IgD-negative memory B cell (primary cell): ENCODE measurements around the gene ZC2HC1C. TPM values are rescaled to one million over a fixed set of nuclear protein-coding genes. Genes with fewer than 3 reads are reported as not detected.

Source experiments
- H3K27ac Mint-ChIP-seq, 3 donors: one replicate each; pipeline ENCODE4 v1.8.0; 2020 to 2022; ENCODE audit warnings: mild to moderate bottlenecking in 3 of 3, mixed read lengths in 3 of 3, moderate library complexity in 1 of 3
- H3K27me3 Mint-ChIP-seq: one replicate; pipeline ENCODE4 v1.8.0; 2021; ENCODE audit warnings: mixed read lengths
- H3K36me3 Mint-ChIP-seq: one replicate; pipeline ENCODE4 v1.8.0; 2020; ENCODE audit warnings: mild to moderate bottlenecking, mixed read lengths
- H3K4me1 Mint-ChIP-seq, 3 donors: one replicate each; pipeline ENCODE4 v1.8.0; 2020 to 2022; ENCODE audit warnings: mixed read lengths in 3 of 3, mild to moderate bottlenecking in 1 of 3
- H3K4me3 Mint-ChIP-seq, 4 donors: one replicate each; pipeline ENCODE4 v1.8.0; 2020 to 2022; ENCODE audit warnings: mild to moderate bottlenecking in 4 of 4, mixed read lengths in 4 of 4, moderate library complexity in 3 of 4
- H3K9me3 Mint-ChIP-seq, 3 donors: one replicate each; pipeline ENCODE4 v1.8.0; 2020 to 2021; ENCODE audit warnings: mixed read lengths in 3 of 3, mild to moderate bottlenecking in 1 of 3
- polyA plus RNA-seq: library from polyadenylated mRNA; unstranded; fragments of 300-500 nt; fragmentation: Illumina TruSeq; gene quantifications from one replicate; pipeline ENCODE4 v1.2.3, GENCODE V29; 2021

The ZC2HC1C gene
- polyA plus RNA-seq = 3.1 TPM

- peak within 1 kb of the TSS in 2 of 4 donors; percentile 59 to 77 for H3K4me3 Mint-ChIP-seq
- H3K9me3 Mint-ChIP-seq = no peaks in the 10 kb centered on the region
- H3K27me3 Mint-ChIP-seq = no peaks in the 10 kb centered on the region
- peaks cover 1 to 7% (median 5%) of the 10 kb centered on the region in 3 donors for H3K4me1 Mint-ChIP-seq
- H3K36me3 Mint-ChIP-seq = no peaks in the 10 kb centered on the region
- H3K27ac Mint-ChIP-seq = peak within 1 kb of the TSS in 2 of 3 donors; percentile 10 to 89
These were observed at the start of gene ZC2HC1C for GRCh38 chr14:75069121-75069810. Gene ZC2HC1C, plus strand, starts transcription at chr14:75069641. Its CDS starts 933 bp downstream, at chr14:75070574.

- peaks cover 13% of the 10 kb centered on the region for H3K36me3 Mint-ChIP-seq
- H3K9me3 Mint-ChIP-seq = no peaks in the 10 kb centered on the region
- no peak overlapping the region for H3K4me3 Mint-ChIP-seq
- H3K27me3 Mint-ChIP-seq = no peaks in the 10 kb centered on the region
- peak overlapping the region in 1 of 3 donors; percentile 12 for H3K27ac Mint-ChIP-seq
- H3K4me1 Mint-ChIP-seq = no peaks in the 10 kb centered on the region
These were observed 46.8 kb upstream of the ZC2HC1C start for GRCh38 chr14:75022655-75023054.

- Mint-ChIP-seq H3K4me3 (no peak overlapping the region), H3K27me3 (no peaks in the 10 kb centered on the region), H3K27ac (no peak overlapping the region), H3K36me3 (peaks cover 14% of the 10 kb centered on the region), H3K9me3 (no peaks in the 10 kb centered on the region), H3K4me1 (no peaks in the 10 kb centered on the region)
These were observed 46.3 kb upstream of the ZC2HC1C start for GRCh38 chr14:75023108-75023507.

GRCh38 chr14:75025082-75025481, 44.4 kb upstream of the ZC2HC1C start:
- no peaks in the 10 kb centered on the region for H3K4me1 Mint-ChIP-seq
- peaks cover 13% of the 10 kb centered on the region for H3K36me3 Mint-ChIP-seq

GRCh38 chr14:75025876-75026275, 43.6 kb upstream of the ZC2HC1C start:
- Mint-ChIP-seq H3K27me3 (no peaks in the 10 kb centered on the region), H3K4me3 (no peak overlapping the region), H3K9me3 (no peaks in the 10 kb centered on the region), H3K4me1 (no peaks in the 10 kb centered on the region), H3K36me3 (peaks cover 11% of the 10 kb centered on the region), H3K27ac (no peak overlapping the region)

More at GRCh38 chr14:75025082-75025481, 44.4 kb upstream of the ZC2HC1C start:
- no peaks in the 10 kb centered on the region for H3K9me3 Mint-ChIP-seq
- no peak overlapping the region for H3K27ac Mint-ChIP-seq
- no peak overlapping the region for H3K4me3 Mint-ChIP-seq
- H3K27me3 Mint-ChIP-seq = no peaks in the 10 kb centered on the region

GRCh38 chr14:75030147-75030546, 39.3 kb upstream of the ZC2HC1C start:
- H3K27me3 Mint-ChIP-seq = no peaks in the 10 kb centered on the region
- no peak overlapping the region for H3K27ac Mint-ChIP-seq
- H3K4me3 Mint-ChIP-seq = no peak overlapping the region
- peaks cover 2% of the 10 kb centered on the region for H3K36me3 Mint-ChIP-seq
- no peaks in the 10 kb centered on the region for H3K4me1 Mint-ChIP-seq
- H3K9me3 Mint-ChIP-seq = no peaks in the 10 kb centered on the region

GRCh38 chr14:75032939-75033338, 36.5 kb upstream of the ZC2HC1C start:
- no peaks in the 10 kb centered on the region for H3K27me3 Mint-ChIP-seq
- no peaks in the 10 kb centered on the region for H3K4me1 Mint-ChIP-seq
- no peak overlapping the region for H3K4me3 Mint-ChIP-seq
- peaks cover 2% of the 10 kb centered on the region for H3K36me3 Mint-ChIP-seq
- no peak overlapping the region for H3K27ac Mint-ChIP-seq
- H3K9me3 Mint-ChIP-seq = no peaks in the 10 kb centered on the region

GRCh38 chr14:75040507-75040906, 28.9 kb upstream of the ZC2HC1C start:
- H3K36me3 Mint-ChIP-seq = peaks cover 2% of the 10 kb centered on the region
- H3K4me3 Mint-ChIP-seq = no peak overlapping the region
- H3K27ac Mint-ChIP-seq = no peak overlapping the region
- peaks cover 6 to 12% (median 11%) of the 10 kb centered on the region in 3 donors for H3K4me1 Mint-ChIP-seq
- H3K9me3 Mint-ChIP-seq = no peaks in the 10 kb centered on the region
- H3K27me3 Mint-ChIP-seq = no peaks in the 10 kb centered on the region

- peaks cover 8 to 14% (median 12%) of the 10 kb centered on the region in 3 donors for H3K4me1 Mint-ChIP-seq
- no peak overlapping the region for H3K4me3 Mint-ChIP-seq
- H3K27ac Mint-ChIP-seq = peak overlapping the region in 1 of 3 donors; percentile 71
- peaks cover 2% of the 10 kb centered on the region for H3K36me3 Mint-ChIP-seq
- H3K9me3 Mint-ChIP-seq = no peaks in the 10 kb centered on the region
- no peaks in the 10 kb centered on the region for H3K27me3 Mint-ChIP-seq
These were observed 28.5 kb upstream of the ZC2HC1C start for GRCh38 chr14:75040959-75041358.

GRCh38 chr14:75041613-75042012, 27.8 kb upstream of the ZC2HC1C start:
- H3K36me3 Mint-ChIP-seq = peaks cover 2% of the 10 kb centered on the region
- no peaks in the 10 kb centered on the region for H3K9me3 Mint-ChIP-seq
- H3K4me1 Mint-ChIP-seq = peaks cover 8 to 17% (median 12%) of the 10 kb centered on the region in 3 donors

GRCh38 chr14:75042035-75042434, 27.4 kb upstream of the ZC2HC1C start:
- H3K27me3 Mint-ChIP-seq = no peaks in the 10 kb centered on the region
- H3K4me3 Mint-ChIP-seq = no peak overlapping the region
- H3K4me1 Mint-ChIP-seq = peaks cover 8 to 17% (median 15%) of the 10 kb centered on the region in 3 donors
- no peaks in the 10 kb centered on the region for H3K9me3 Mint-ChIP-seq
- H3K36me3 Mint-ChIP-seq = peaks cover 2% of the 10 kb centered on the region
- H3K27ac Mint-ChIP-seq = no peak overlapping the region

More at GRCh38 chr14:75041613-75042012, 27.8 kb upstream of the ZC2HC1C start:
- Mint-ChIP-seq H3K4me3 (no peak overlapping the region), H3K27ac (peak overlapping the region in 1 of 3 donors; percentile 71), H3K27me3 (no peaks in the 10 kb centered on the region)

GRCh38 chr14:75044322-75044721, 25.1 kb upstream of the ZC2HC1C start:
- peaks cover 13 to 26% (median 21%) of the 10 kb centered on the region in 3 donors for H3K4me1 Mint-ChIP-seq

GRCh38 chr14:75044752-75045151, 24.7 kb upstream of the ZC2HC1C start:
- Mint-ChIP-seq H3K4me1 (peaks cover 14 to 26% (median 25%) of the 10 kb centered on the region in 3 donors), H3K27ac (peak overlapping the region in 1 of 3 donors; percentile 5), H3K4me3 (peak overlapping the region in 1 of 4 donors; percentile 9), H3K36me3 (peaks cover 2% of the 10 kb centered on the region), H3K9me3 (no peaks in the 10 kb centered on the region), H3K27me3 (no peaks in the 10 kb centered on the region)

More at GRCh38 chr14:75044322-75044721, 25.1 kb upstream of the ZC2HC1C start:
- Mint-ChIP-seq H3K36me3 (peaks cover 2% of the 10 kb centered on the region), H3K9me3 (no peaks in the 10 kb centered on the region), H3K4me3 (no peak overlapping the region), H3K27ac (peak overlapping the region in 1 of 3 donors; percentile 5), H3K27me3 (no peaks in the 10 kb centered on the region)

GRCh38 chr14:75046275-75046674, 23.2 kb upstream of the ZC2HC1C start:
- H3K27me3 Mint-ChIP-seq = no peaks in the 10 kb centered on the region
- H3K9me3 Mint-ChIP-seq = no peaks in the 10 kb centered on the region
- no peak overlapping the region for H3K4me3 Mint-ChIP-seq
- peaks cover 2% of the 10 kb centered on the region for H3K36me3 Mint-ChIP-seq
- H3K4me1 Mint-ChIP-seq = peaks cover 24 to 37% (median 33%) of the 10 kb centered on the region in 3 donors
- H3K27ac Mint-ChIP-seq = no peak overlapping the region

- H3K36me3 Mint-ChIP-seq = peaks cover 2% of the 10 kb centered on the region
- peak overlapping the region in 1 of 4 donors; percentile 29 for H3K4me3 Mint-ChIP-seq
- no peak overlapping the region for H3K27ac Mint-ChIP-seq
- H3K9me3 Mint-ChIP-seq = no peaks in the 10 kb centered on the region
- H3K27me3 Mint-ChIP-seq = no peaks in the 10 kb centered on the region
- peaks cover 27 to 37% (median 33%) of the 10 kb centered on the region in 3 donors for H3K4me1 Mint-ChIP-seq
These were observed 22.5 kb upstream of the ZC2HC1C start for GRCh38 chr14:75046899-75047298.

- no peaks in the 10 kb centered on the region for H3K9me3 Mint-ChIP-seq
- no peaks in the 10 kb centered on the region for H3K27me3 Mint-ChIP-seq
- H3K36me3 Mint-ChIP-seq = peaks cover 2% of the 10 kb centered on the region
- peak overlapping the region in 1 of 3 donors; percentile 23 for H3K27ac Mint-ChIP-seq
- peaks cover 24 to 31% (median 27%) of the 10 kb centered on the region in 3 donors for H3K4me1 Mint-ChIP-seq
- H3K4me3 Mint-ChIP-seq = peak overlapping the region in 2 of 4 donors; percentile 23 to 29
These were observed 21.9 kb upstream of the ZC2HC1C start for GRCh38 chr14:75047506-75047905.
